Measurements from ENCODE around the gene LAD1.

LAD1 gene

GRCh38 chr1:201400852-201401230, 1.7 kb upstream of the LAD1 start:
- Histone ChIP-seq H4K20me1 (ENCODE audit: insufficient read depth, low read length) (no peaks in the 10 kb centered on the region), H3K4me2 (ENCODE audit: low read length) (no peak overlapping the region), H3K4me3 (ENCODE audit: low read depth, low read length, poor library complexity, severe bottlenecking) (no peak overlapping the region), H3K9me3 (ENCODE audit: low read length) (no peaks in the 10 kb centered on the region), H3K27me3 (ENCODE audit: insufficient read depth, low read length) (peaks cover 7% of the 10 kb centered on the region; the same call in 1 of the 2 replicates), H3K36me3 (ENCODE audit: insufficient read depth, low read length) (no peaks in the 10 kb centered on the region), H3K4me1 (ENCODE audit: insufficient read depth, low read length, severe bottlenecking) (no peaks in the 10 kb centered on the region), H3F3A (ENCODE audit: insufficient read depth, low read length) (no peaks in the 10 kb centered on the region), H3K79me2 (ENCODE audit: insufficient read depth, low read length) (no peaks in the 10 kb centered on the region), H3K27ac (ENCODE audit: low read depth, low read length, poor library complexity, severe bottlenecking) (no peak overlapping the region), H3K9me2 (ENCODE audit: low read depth, low read length) (no peaks in the 10 kb centered on the region), H3K9ac (ENCODE audit: low read length) (no peak overlapping the region), H2AFZ (ENCODE audit: low read length) (no peak overlapping the region)
- no peak for TF ChIP-seq EZH2 (IDR thresholded peaks at IDR 0.05; ENCODE audit: borderline replicate concordance, low read length)
- TF ChIP-seq, protein P1, sequence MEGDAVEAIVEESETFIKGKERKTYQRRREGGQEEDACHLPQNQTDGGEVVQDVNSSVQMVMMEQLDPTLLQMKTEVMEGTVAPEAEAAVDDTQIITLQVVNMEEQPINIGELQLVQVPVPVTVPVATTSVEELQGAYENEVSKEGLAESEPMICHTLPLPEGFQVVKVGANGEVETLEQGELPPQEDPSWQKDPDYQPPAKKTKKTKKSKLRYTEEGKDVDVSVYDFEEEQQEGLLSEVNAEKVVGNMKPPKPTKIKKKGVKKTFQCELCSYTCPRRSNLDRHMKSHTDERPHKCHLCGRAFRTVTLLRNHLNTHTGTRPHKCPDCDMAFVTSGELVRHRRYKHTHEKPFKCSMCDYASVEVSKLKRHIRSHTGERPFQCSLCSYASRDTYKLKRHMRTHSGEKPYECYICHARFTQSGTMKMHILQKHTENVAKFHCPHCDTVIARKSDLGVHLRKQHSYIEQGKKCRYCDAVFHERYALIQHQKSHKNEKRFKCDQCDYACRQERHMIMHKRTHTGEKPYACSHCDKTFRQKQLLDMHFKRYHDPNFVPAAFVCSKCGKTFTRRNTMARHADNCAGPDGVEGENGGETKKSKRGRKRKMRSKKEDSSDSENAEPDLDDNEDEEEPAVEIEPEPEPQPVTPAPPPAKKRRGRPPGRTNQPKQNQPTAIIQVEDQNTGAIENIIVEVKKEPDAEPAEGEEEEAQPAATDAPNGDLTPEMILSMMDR (IDR thresholded peaks at IDR 0.05; ENCODE audit: low read length) = no peak

DNA sequence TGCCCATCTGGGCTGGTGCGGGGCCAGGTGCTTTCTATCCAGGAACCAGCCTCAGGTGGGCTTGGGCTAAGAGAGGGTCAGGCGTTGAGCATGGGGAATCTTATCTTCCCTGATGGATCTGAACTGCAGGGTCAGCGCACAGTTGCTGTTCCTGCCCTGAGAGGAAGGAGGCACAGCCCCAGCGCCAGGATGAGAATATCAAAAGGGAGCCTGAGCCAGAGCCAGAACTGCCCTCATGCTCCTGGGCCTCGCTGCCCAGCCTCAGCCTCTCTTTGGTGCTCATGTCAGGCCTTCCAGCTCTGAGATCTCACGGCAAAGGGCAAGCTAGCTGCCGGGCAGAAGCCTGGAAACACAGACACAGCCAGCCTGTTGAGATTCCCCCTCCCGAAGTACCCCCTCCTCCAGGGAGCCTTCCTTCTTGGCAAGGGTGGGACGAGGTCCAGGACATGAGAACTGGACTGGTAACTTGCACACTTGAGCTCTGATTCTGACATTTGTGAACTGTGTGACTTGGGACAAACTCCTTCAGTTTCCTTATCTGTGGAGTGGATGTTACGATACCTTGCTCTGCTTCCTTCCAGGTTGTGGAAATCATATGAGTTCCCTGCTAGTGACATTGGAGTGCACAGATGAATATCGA, 1.2 kb upstream of the LAD1 start:
- no peaks in the 10 kb centered on the region for H3F3A ChIP-seq (ENCODE audit: insufficient read depth, low read length)
- no peaks in the 10 kb centered on the region for H3K4me1 ChIP-seq (ENCODE audit: insufficient read depth, low read length, severe bottlenecking)
- no peaks in the 10 kb centered on the region for H3K9me3 ChIP-seq (ENCODE audit: low read length)
- no peaks in the 10 kb centered on the region for H3K9me2 ChIP-seq (ENCODE audit: low read depth, low read length)
- no peak overlapping the region for H3K27ac ChIP-seq (ENCODE audit: low read depth, low read length, poor library complexity, severe bottlenecking)
- no peak for TF ChIP-seq EZH2 (IDR thresholded peaks at IDR 0.05; ENCODE audit: borderline replicate concordance, low read length)
- TF ChIP-seq, protein P1 (IDR thresholded peaks at IDR 0.05; ENCODE audit: low read length) = no peak
- H4K20me1 ChIP-seq (ENCODE audit: insufficient read depth, low read length) = no peaks in the 10 kb centered on the region
- H3K79me2 ChIP-seq (ENCODE audit: insufficient read depth, low read length) = no peaks in the 10 kb centered on the region
- H3K9ac ChIP-seq (ENCODE audit: low read length) = no peak overlapping the region
- no peak overlapping the region for H3K4me3 ChIP-seq (ENCODE audit: low read depth, low read length, poor library complexity, severe bottlenecking)
- H2AFZ ChIP-seq (ENCODE audit: low read length) = no peak overlapping the region
- H3K4me2 ChIP-seq (ENCODE audit: low read length) = no peak overlapping the region
- peaks cover 7% of the 10 kb centered on the region; the same call in 1 of the 2 replicates for H3K27me3 ChIP-seq (ENCODE audit: insufficient read depth, low read length)
- H3K36me3 ChIP-seq (ENCODE audit: insufficient read depth, low read length) = no peaks in the 10 kb centered on the region

DNA sequence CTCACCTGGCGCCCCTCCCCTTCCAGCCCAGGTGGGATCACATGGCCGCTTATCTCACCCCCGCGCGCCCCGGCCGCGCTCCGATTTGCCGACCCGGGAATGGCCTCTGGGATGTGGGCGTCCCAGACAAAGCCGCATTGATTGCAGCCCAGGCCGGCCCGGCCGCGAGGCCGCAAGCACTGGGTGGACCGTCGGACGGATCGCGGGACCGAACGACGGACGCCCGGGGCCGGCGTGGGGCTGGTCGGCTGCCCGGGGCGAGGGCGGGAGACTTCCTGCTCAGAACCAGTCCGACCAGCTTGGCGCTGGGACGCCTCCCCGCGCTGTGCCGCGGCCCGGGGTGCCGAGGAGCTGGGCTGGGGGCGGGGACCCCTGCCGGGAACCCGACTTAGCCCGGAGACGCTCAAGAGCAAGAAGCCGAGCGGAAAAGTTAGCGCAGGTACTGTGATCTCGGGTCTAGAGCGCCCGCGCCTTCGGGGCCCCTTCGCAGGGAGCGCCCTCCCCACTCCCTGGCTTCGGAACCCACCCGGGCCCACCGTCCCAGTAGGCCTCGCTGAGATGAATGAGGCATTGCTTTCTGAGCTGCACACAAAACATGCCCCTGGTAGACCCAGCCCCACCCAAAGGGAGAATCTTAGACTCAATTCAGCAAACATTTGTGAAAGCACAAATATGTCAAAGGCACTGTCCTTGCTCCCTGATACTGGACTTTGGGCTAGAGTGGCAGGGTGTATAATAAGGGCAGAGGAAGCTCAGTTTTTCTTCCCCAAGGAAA, 415 bp upstream of the LAD1 start:
- Histone ChIP-seq H3F3A (ENCODE audit: insufficient read depth, low read length) (no peaks in the 10 kb centered on the region), H3K9ac (ENCODE audit: low read length) (no peak overlapping the region), H2AFZ (ENCODE audit: low read length) (no peak overlapping the region), H3K27ac (ENCODE audit: low read depth, low read length, poor library complexity, severe bottlenecking) (no peak overlapping the region), H3K9me2 (ENCODE audit: low read depth, low read length) (no peaks in the 10 kb centered on the region), H3K79me2 (ENCODE audit: insufficient read depth, low read length) (no peaks in the 10 kb centered on the region), H3K4me3 (ENCODE audit: low read depth, low read length, poor library complexity, severe bottlenecking) (no peak overlapping the region), H3K36me3 (ENCODE audit: insufficient read depth, low read length) (no peaks in the 10 kb centered on the region), H3K4me1 (ENCODE audit: insufficient read depth, low read length, severe bottlenecking) (no peaks in the 10 kb centered on the region), H3K4me2 (ENCODE audit: low read length) (no peak overlapping the region), H4K20me1 (ENCODE audit: insufficient read depth, low read length) (no peaks in the 10 kb centered on the region), H3K9me3 (ENCODE audit: low read length) (no peaks in the 10 kb centered on the region), H3K27me3 (ENCODE audit: insufficient read depth, low read length) (0 out of 2 replicates have a peak, but pooled peaks cover 6% of the 10 kb centered on the region)
- TF ChIP-seq, protein P1 (IDR thresholded peaks at IDR 0.05; ENCODE audit: low read length) = no peak
- TF ChIP-seq EZH2 (IDR thresholded peaks at IDR 0.05; ENCODE audit: borderline replicate concordance, low read length) = no peak

Measured in OCI-LY1 (cell line).